GM21515 (cell line): ENCODE results near the gene NOTO.
A peak's percentile ranks its signal among the peaks of the same experiment; 100 is the strongest.
"Not testable (repeated sequence)": the region's sequence is repeated elsewhere in the genome, so short reads cannot be mapped to it uniquely, and the experiment has no call there.

Experiments
- ATAC-seq: cut with Tn5 transposase; IDR thresholded peaks from one replicate; pipeline ENCODE4 v1.9.1; 2021; ENCODE audit not compliant: unreplicated experiment

Gene NOTO

DNA sequence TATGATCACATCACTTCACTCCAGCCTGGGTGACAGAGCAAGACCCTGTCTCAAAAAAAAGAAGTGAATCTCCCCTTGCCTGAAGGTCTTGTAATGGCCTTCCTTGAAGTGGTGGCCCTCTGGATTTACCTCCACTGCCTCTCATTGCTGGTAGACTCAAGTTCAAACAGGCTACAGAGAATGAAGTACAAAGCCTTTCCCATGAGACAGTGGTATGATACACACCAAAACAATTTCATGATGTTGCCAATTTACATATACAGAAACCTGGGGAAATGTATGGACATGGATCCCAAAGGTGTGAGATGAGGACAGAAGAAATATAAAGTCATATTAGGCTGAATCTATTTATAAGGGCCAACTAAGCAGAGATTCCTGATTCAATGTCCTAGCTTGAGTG is 4.8 kb upstream of the NOTO start:
- ATAC-seq = no peak

DNA sequence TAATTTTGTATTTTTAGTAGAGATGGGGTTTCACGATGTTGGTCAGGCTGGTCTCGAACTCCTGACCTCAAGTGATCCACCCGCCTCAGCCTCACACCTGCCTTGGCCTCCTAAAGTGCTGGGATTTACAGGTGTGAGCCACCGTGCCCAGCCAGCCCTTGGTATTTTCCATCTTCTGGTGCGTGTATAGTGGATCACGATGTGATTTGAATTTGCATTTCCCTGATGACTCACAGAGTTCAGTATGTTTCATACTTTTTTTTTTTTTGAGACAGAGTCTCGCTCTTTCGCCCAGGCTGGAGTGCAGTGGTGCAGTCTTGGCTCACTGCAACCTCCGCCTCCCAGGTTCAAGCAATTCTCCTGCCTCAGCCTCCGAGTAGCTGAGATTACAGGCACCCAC is 2.1 kb upstream of the NOTO start:
- ATAC-seq = not testable (repeated sequence)

DNA sequence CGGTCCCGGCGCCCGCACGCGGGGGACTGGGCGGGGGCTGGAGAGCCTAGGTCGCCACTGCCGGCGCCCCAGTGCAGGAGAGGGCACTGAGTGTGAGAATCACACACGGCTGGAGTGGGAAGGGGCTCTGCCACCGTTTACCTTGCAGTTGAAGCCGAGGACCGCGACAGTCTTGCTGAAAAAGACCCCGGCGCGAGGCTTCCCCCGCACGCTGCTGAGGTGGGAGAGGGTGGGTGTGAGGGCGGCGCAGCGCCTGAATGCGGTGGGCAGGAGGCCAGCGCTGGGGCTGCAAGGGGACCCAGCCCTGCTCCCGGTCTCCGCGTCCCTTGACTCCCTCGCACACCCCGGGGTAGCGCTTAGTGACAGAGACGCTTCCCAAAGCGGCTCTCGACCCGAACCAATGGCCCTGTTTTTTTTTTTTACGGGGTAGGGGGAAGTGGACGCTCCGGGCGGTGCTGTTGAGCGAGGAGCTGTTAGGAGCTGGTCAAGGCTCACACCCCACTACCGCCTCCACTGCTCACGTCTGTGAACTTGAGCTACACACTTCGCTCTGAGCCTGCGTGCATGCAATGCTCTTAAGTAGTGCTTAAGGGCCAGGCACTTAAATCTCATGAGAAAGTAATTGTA is 794 bp downstream of the NOTO start:
- ATAC-seq = no peak

DNA sequence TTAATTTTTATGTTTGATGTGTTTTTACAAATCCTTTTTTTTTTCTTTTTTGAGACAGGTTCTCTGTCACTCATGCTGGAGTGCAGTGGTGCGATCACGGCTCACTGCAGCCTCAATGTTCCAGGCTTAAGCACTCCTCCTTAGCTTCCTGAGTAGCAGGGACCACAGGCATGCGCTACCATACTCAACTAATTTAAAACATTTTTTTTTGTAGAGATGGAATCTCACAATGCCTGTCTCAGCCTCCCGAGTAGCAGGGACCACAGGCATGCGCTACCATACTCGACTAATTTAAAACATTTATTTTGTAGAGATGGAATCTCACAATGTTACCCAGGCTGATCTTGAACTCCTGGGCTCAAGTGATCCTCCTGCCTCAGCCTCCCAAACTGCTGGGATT is 3.2 kb downstream of the NOTO start:
- no peak for ATAC-seq

DNA sequence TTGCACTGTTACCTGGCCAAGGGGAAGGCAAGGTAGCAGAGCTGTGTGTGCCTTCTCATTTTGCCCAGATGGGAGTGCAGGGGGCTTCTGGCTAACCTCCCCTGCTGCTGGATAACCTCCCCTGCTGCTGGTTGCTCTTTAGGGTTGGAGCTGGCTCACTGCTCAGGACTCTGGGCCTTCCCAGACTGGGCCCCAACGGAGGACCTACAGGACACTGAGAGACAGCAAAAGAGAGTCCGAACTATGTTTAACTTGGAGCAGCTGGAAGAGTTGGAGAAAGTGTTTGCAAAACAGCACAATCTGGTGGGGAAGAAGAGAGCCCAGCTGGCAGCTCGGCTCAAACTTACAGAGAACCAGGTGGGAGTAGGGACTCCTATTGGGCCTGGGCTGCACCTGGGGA is 5.9 kb downstream of the NOTO start:
- ATAC-seq = no peak

DNA sequence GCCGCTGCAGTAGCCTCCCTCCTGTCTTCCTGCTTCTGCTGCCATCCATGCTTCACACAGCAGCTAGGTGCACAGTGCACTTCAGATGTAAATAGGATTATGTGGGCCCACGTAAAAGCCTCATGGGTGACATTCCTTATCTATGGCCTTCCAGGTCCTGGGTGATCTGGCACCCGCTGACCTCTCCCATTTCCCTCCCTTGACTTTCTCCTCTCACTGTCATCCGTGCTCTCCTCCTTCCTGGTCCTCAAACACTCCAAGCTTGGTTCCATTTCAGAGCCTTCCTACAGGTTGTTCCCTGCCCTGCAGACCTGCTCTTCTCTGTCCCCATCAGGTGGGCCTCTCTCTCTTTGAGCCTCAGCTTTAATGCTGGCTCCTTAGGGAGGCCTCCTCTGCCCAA is 7.6 kb downstream of the NOTO start:
- no peak for ATAC-seq

DNA sequence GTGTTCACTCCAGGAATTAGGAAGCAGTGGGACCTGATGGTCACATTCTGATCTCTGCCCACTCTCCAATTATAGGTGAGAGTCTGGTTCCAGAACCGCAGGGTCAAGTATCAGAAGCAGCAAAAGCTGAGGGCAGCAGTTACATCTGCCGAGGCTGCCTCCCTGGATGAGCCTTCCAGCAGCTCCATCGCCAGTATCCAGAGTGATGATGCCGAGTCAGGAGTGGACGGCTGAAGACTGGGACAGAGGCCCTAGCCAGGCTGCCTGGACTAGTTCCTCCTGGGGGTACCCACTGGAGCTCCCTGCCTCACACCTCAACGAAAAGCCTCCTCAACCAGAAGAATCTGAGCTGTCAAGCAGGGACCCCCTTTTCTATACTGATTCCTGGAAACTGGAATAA is 8.3 kb downstream of the NOTO start:
- ATAC-seq = no peak

DNA sequence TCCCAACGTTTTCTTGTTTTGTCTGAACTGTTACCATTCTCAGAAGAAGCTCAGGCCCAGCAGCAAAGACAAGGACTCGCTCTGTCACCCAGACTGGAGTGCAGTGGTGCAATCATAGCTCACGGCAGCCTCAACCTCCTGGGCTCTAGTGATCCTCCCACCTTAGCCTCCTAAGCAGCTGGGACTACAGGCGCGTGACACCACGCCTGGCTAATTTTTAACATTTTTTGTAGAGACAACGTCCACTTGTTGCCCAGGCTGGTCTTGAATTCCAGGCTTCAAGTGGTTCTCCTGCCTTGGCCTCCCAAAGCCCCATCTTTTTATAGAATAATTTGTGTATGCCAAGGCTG is 9.7 kb downstream of the NOTO start:
- ATAC-seq = no peak

DNA sequence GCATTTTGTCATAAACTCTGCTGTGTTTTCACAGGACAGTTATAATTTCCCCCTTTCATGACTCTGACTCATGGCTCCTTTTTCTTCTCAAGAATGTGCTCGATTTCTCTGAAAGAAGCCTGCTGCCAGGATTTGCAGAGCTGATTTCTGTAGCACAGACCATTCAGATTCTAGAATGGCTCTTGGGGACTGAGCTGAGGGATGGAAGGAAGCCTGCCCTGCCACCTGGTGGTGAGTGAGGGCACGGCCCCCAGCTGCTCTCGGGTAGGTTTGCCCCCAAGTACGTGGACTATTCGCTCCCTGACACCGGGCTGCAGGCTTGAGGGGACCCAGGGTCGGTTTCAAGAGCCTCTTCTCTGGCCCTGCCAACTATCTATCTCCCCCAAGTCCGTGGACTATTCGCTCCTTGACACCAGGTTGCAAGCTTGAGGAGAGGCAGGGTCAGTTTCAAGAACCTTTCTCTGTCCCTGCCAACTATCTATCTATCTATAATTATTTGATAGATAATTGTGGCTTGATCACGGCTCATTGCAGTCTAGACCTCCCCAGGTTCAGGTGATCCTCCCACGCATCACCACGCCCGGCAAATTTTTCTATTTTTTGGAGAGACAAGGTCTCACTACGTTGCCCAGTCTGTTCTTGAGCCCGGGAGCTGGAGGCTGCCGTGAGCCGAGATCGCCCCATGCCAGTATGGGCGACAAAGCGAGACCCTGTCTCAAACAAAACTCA is 10.2 kb downstream of the NOTO start:
- ATAC-seq = peak; percentile 67

DNA sequence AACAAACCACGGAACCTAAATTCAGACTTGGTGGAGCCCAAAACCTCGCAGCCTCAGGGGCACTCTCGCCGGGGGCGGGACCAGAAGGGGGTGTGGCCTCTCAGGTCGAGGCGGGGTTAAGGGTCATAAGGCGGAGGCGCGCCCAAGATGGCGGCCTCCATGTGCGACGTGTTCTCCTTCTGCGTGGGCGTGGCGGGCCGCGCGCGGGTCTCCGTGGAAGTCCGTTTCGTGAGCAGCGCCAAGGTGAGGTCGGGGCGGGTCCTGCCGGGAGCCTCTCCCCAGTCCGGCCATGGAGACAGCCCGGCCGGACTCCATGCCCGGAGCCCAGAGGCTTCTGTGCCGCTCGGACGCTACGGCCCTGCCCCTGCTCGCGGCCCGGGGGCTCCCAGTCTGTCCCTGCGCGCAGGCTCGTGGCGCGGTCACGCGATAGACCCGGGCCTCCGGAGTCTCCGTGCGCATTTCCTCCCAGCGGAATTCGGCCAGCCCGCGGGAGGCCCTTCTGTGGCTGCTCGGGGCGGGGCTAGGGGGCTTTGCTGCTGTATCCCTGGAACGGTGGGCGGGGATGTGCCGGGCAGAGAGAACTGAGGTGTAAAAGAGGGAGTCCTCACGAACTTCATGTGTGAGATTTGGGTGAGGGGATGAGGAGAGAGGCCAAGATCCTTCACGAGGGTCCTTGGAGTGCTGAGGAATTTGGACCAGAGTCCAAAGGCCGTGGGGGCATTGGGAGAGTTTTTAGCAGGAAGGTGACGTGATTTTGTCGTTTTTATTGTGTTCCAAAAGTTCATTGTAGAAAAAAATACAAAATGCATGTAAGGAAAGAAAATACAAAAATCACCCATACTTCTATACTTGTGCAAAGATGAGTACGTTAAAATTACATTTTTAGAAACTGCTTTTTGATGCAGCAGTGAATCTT is 12.0 kb downstream of the NOTO start, which contains the start of gene SMYD5:
SMYD5 (plus strand) TSS at position 126 of the 916 bp plus-strand sequence; CDS start at position 148, 22 bp downstream.
- ATAC-seq = peak; percentile 88

DNA sequence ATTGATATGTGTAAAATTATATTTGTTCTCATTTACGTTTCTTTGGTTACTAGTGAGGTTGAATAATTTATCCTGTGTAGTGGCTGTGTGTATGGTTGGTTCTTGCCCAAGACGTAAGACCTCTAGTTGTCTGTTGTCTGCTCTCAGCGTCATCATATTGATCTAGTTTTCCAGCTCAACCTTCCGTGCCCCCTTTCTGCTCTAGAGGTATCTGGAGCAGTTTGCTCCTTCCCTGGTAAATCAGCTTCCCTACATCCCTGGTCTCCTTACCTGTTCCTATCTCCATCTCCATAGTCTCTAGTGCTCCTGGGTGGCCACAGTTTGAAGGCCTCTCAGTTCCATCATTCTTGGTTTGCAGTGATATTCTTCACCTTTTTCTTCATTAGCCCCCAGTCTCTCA is 12.9 kb downstream of the NOTO start:
- no peak for ATAC-seq

DNA sequence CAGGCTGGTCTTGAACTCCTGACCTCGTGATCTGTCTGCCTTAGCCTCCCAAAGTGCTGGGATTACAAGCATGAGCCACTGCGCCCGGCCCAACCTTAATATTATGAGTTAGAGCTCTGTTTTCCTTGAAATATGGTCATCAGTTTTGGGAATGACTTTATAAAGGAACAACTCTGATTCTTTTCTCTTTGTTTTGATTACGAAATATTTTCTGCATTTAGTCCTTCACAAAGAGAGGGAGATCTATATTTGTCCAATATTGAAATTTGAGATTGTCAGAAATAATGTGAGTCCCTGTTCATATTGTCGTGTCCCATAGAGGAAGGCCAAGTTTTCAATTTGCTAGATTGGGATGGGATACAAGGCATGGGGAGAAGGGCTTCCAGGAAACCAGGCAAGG is 14.8 kb downstream of the NOTO start:
- ATAC-seq = no peak

DNA sequence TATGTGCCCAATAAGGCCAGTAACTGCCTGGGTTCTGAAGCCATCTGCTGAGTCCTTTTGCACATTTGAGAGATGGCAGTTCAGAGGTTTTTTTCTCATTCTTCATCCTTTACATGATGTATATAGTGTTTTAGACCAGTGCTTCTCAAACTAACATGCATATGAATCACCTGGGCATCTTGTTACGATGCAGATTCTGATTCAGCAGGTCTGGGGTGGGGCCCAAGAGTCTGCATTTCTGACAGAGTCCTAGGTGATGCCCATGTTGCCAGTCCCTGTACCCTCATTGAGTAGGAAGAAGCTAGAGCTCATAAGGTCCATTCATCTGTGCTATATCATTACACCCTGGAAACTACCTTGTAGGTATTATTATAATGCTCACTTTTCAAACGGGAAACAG is 15.5 kb downstream of the NOTO start:
- no peak for ATAC-seq

DNA sequence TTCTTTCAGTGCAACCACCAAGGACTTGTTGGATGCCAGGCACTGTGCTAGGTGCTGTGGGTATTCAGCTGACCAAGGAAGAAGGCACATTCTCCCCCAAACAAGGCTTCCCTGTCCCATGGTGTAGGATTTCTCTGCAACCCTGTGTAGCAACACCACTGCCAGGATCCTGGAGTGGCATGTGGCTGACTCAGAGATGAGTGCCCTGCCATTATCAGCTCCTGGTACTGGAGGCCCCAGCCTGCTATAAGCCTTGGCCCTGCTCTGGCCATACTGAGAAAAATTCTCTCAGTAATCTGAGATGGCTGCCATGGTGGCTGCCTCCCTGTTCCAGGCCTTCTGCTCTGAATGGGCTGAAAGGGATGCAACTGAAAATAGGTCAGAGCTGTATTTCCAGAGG is 15.9 kb downstream of the NOTO start:
- no peak for ATAC-seq

DNA sequence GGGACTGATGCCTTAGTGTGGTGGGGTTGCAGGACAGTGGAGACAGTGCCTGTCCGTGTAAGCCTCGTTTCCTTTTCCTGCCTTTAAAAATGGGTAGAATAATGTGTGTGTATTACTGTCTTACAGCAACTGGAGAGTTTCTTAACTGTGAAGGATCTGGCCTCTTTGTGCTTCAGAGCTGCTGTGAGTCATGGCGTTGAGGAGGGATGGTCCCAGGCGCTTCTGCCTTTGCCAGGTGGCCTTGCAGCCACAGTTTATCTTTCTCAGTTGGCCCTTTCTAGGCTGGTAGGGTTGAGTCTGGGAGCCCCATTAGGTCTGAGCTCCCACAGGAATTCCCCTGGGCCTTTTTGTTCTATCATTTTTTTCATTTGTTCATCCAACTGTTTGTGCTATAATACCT is 21.4 kb downstream of the NOTO start:
- no peak for ATAC-seq

DNA sequence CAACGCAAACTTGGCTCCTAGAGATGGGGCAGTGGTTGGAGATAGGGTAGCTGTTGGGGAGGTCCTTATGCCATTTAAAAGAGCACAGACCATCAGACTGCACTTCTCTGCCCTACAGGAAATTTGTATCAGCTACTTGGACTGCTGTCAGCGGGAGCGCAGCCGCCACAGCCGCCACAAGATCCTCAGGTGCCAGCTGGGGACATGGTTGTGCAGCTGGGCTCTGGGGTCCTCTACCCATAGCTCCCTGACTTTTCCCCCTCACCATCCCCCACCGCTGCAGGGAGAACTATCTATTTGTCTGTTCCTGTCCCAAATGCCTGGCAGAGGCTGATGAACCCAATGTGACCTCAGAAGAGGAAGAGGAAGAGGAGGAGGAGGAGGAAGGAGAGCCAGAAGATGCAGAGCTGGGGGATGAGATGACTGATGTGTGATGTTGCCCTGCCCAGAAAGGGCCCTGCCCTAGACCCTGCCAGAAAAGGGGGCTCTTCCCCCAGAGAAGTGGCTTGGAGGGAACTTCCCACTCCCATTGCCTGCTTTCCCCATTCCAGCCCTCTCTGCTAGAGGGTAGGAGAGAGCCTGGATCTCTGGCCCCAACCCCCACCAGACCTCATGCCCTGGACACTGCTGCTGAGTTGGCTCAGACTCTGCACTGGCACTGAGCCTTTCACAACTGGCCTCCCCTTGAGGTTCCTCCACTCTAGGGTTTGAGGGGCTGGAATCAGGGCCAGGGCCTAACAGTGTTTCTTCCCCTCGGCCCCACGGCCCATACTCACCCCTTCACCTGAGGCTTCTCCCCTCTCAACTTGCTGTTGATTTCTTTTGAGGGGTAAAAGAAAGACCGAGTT is 23.4 kb downstream of the NOTO start:
- ATAC-seq = no peak

DNA sequence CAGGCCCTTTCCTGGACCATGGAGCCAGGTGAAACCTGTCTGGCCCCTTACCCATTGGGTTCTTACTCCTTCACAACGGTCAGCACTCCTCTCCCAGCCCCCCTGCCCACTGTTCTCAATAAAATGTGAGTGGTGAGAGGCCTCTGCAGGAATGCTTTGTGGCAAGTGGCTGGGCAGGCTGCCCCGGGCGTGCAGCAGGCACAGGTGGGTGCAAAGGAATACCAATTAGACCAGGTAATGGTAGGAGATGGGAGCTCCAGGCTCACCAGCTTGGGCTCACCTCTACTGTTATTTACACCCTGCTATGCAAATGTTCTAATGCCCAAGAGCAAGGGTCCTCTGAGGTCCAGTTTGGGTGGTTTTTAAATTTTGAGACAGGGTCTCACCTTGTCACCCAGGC is 24.7 kb downstream of the NOTO start:
- no peak for ATAC-seq

DNA sequence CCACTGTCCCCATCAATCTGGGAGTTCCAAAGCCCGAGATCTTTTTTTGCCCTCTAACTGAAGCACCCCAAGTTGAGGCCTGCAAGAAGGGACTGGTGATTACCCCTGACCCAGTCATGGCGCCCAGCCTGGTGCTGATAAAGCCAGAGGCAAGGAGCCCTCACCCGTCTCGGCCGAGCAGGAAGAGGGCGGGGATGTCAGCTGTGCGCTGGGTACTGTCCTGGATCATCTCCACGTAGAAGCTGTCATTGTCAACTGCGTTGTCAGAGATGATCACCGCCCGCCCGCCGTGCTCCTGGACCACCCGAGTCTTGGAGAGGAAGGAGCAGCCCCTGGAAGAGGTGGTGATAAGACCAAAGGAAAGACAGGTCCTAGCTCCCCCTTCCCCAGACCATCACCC is 26.3 kb downstream of the NOTO start:
- no peak for ATAC-seq

DNA sequence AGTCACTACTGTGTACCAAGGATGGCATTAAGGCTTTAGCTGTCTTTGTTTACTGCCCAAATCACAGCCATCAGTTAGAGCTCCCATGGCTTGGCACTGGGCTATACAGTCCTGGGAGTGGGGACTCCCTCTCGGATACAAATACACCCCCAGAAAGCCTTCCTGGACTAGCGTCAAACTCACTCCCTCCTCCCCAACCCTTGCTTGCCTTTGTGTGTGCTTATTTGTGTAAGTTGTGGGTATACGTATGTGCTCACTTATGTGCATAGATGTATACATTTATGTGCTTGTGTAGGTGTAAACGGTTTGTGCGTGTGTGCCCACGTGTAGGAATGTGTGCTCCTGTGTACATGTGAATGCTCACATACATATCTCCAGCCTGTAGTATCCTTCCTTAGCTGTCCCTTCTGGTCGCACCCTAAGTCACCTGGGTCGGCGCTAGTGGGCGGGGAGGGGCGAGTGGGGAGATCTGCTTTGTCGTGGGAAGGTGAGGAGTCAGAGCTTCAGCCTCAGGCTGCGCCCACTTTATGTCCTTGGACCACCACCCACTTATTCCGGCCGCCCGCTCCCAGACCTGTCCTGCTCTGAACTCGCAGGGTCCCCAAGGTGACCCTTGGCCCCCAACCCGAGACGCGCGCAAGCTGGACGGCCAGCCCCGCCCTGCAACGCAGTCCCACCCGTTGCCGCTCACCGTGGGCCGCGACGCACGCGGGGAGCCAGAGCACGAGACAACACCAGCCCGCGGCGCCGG is 30.2 kb downstream of the NOTO start:
- no peak for ATAC-seq
